ENCODE data around the gene CCND1. TPM values are rescaled to one million over a fixed set of nuclear protein-coding genes. Genes with fewer than 3 reads are reported as not detected.
"Not testable (repeated sequence)": the region's sequence is repeated elsewhere in the genome, so short reads cannot be mapped to it uniquely, and the experiment has no call there.

CCND1 gene
- total RNA-seq, 1 experiment from 2014 or later = 91.0 TPM

DNA sequence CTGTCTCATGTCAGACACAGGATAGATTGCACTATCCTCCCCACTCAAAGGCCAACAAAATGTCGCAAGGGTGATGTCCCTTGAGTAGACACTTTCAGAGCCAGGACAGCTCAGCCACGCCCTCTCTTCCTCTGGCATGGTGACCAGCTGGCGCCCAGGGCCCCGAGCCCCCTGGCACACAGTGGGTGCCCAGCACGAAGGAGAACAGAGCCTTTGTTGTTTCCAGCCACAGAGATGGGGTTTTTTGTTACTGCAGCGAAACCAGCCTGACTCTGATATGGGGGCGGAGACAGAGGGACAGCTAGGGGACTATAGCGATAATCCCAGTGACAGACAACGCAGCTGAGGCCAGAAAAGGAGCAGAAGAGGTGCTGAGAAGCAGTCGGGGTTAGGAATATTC, 23.3 kb upstream of the CCND1 start:
- no peak for DNase-seq (ENCODE audit: low read depth)

GRCh38 chr11:69618237-69618636, 22.7 kb upstream of the CCND1 start:
- no peak for DNase-seq (ENCODE audit: low read depth)

GRCh38 chr11:69620683-69621290, 20.2 kb upstream of the CCND1 start:
- DNase-seq (ENCODE audit: low read depth) = no peak

DNA sequence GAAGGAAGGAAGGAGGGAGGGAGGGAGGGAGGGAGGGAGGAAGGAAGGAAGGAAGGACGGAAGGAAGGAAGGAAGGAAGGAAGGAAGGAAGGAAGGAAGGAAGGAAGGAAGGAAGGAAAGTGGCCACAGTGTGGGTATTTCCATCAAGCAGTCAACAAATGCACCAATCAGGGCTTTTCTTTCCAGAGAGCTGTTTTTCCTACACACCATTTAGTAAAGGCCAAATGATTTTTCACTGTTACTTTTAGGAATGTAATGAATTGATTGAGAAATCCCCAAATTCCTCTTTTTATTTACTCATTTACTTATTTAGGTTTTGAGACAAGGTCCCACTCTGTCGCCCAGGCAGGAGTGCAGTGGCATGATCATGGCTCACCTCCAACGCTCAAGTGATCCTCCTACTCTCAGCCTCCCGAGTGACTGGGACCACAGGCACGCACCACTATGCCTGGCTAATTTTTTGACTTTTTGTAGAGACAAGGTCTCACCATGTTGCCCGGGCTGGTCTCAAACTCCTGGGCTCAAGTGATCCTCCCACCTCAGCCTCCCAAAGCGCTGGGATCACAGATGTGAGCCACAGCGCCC, 18.8 kb upstream of the CCND1 start:
- not testable (repeated sequence) for DNase-seq (ENCODE audit: low read depth)

- DNase-seq (ENCODE audit: low read depth) = no peak
These were observed 16.7 kb upstream of the CCND1 start for GRCh38 chr11:69624293-69624692.

DNA sequence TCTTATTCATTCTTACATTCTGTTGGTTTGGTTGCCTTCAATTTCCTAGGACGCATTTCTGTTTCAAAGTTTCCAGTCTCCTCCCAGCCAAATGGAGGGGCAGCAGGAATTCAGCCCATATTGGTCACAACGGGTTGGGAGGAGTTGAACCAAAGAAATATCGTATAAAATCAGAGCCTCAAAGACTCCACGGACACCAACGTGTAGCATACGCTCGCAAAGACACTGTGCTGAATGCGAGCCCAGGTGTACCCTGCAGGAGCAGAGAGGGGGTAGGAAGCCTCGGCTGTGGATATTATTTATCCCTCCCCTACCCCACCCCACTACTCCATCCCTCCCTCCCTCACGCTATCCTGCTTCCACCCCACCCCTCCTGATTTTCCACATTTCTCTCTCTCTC, 15.5 kb upstream of the CCND1 start:
- no peak for DNase-seq (ENCODE audit: low read depth)

- DNase-seq (ENCODE audit: low read depth) = no peak
These were observed 13.4 kb upstream of the CCND1 start for GRCh38 chr11:69627551-69627950.

DNA sequence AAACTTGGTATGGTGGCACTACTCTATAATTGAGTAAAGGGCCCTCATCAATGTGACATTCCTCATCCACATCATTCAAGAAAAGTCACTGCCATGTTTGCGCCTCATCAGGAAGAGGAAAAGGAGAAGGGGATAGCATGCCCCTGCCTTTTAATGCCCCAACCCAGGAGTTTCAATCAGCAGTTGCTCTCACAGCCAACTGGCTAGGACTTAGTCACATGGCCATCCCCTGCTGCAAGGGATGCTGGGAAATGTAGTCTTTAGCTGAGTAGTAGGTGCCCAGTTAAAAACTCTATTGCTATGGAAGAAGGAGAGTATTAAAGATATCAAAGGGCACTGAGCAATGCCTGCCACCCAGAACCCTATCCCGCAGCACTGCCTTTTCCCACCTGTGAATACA, 10.9 kb upstream of the CCND1 start:
- peak; percentile 33 for DNase-seq (ENCODE audit: low read depth)

- DNase-seq (ENCODE audit: low read depth) = no peak
These were observed 10.5 kb upstream of the CCND1 start for GRCh38 chr11:69630424-69630823.

- DNase-seq (ENCODE audit: low read depth) = no peak
These were observed 8.1 kb upstream of the CCND1 start for GRCh38 chr11:69632900-69633299.

DNA sequence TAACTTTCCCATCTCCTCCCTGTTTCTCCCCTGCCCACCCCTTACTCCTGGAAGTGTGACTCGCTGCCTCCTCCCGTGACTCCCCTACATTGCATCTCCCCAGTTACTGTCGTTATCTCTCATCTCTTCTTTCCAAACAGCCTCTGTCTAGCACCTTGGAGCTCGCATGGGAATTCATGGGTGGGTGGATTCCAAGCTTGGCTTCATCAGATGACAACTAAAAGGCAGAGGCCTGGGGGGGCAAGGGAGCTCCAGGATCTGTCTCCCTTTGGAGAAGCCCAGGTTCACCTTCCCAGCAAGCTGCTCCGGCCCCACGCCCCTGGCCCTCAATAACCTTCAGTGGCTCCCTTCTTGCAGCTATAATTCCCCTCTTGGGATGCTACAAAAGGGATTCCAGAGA, 6.9 kb upstream of the CCND1 start:
- no peak for DNase-seq (ENCODE audit: low read depth)

- DNase-seq (ENCODE audit: low read depth) = no peak
These were observed 6.4 kb upstream of the CCND1 start for GRCh38 chr11:69634590-69634989.

DNA sequence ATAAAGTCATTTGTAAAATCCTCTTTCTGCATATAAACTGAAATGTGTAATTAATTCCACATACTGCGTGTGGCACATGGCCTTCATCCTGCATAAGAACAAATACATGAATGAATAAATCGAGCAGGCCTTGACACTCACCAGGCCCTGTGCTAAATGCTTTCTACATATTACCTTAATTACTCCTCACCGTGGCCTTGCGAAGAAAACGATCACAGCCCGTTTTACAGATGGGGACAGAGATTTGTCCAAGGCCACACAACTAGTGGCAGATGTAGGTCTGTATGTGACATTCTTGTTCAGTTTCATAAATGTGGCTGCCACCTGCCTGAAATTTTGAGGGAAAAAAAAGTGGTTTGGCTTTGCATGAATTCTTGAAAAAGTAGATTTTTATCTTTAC, 5.8 kb upstream of the CCND1 start:
- DNase-seq (ENCODE audit: low read depth) = no peak

DNA sequence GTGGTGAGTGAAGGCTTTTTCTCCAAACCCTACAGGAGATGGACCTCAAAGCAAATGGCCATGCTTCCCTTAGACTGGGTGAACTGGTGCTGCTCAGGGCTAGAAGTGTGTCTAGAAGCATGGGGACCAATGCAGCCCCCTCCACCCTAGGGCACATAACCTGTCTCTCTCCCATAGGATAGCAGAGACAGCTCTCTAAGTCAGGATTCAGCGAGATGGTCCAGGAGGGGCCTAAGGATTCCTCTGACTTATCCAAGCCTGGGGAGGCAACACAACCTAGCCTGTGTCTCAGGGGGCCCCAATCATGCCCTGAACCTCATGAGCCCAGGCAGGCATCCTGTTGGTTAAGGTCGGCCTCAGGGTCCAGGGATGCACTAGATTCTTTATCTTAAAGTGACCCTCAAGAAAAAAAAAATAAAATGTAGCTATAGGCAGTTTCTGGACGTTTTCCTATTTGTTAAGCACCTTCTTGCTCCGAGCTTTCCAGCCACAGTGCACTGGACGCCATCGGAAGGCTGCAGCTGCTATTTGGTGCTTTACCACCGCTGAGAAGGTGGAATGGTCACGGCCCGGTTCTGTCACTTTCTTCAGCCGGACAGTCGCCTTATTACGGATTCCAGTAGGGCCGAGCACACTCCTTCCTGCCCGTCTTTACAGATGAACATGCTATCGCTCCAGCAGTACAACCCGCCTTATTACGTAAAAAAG, 5.0 kb upstream of the CCND1 start:
- no peak for DNase-seq (ENCODE audit: low read depth)

GRCh38 chr11:69636512-69637197, 4.3 kb upstream of the CCND1 start:
- DNase-seq (ENCODE audit: low read depth) = peak; percentile 72

GRCh38 chr11:69637198-69637940, 3.6 kb upstream of the CCND1 start:
- no peak for DNase-seq (ENCODE audit: low read depth)

GRCh38 chr11:69637941-69638871, 2.8 kb upstream of the CCND1 start:
- peak; percentile 58 for DNase-seq (ENCODE audit: low read depth)

GRCh38 chr11:69638941-69639681, 1.8 kb upstream of the CCND1 start:
- peak; percentile 94 for DNase-seq (ENCODE audit: low read depth)

DNA sequence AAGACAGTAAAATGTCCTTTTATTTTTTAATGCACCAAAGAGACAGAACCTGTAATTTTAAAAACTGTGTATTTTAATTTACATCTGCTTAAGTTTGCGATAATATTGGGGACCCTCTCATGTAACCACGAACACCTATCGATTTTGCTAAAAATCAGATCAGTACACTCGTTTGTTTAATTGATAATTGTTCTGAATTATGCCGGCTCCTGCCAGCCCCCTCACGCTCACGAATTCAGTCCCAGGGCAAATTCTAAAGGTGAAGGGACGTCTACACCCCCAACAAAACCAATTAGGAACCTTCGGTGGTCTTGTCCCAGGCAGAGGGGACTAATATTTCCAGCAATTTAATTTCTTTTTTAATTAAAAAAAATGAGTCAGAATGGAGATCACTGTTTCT, 1.1 kb upstream of the CCND1 start:
- DNase-seq (ENCODE audit: low read depth) = no peak
